ENCODE measurements around the gene ACTMAP.

Gene ACTMAP

GRCh38 chr19:40798683-40799557, 48.6 kb upstream of the ACTMAP start, which contains the start of gene EGLN2 (continued):
- TF ChIP-seq ZBTB11 (tag by site-specific recombination; conservative IDR thresholded peaks at IDR 0.05; ENCODE audit: low read depth) (no peak), ZNF292 (tag by site-specific recombination; IDR thresholded peaks at IDR 0.05; ENCODE audit: borderline replicate concordance, low read depth) (no peak), ZNF514 (tag by site-specific recombination; IDR thresholded peaks at IDR 0.05) (no peak), ZNF561 (tag by site-specific recombination; IDR thresholded peaks at IDR 0.05; ENCODE audit: borderline replicate concordance) (no peak)
- TF ChIP-seq, protein P1, sequence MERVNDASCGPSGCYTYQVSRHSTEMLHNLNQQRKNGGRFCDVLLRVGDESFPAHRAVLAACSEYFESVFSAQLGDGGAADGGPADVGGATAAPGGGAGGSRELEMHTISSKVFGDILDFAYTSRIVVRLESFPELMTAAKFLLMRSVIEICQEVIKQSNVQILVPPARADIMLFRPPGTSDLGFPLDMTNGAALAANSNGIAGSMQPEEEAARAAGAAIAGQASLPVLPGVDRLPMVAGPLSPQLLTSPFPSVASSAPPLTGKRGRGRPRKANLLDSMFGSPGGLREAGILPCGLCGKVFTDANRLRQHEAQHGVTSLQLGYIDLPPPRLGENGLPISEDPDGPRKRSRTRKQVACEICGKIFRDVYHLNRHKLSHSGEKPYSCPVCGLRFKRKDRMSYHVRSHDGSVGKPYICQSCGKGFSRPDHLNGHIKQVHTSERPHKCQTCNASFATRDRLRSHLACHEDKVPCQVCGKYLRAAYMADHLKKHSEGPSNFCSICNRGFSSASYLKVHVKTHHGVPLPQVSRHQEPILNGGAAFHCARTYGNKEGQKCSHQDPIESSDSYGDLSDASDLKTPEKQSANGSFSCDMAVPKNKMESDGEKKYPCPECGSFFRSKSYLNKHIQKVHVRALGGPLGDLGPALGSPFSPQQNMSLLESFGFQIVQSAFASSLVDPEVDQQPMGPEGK (tag by site-specific recombination; IDR thresholded peaks at IDR 0.05) = peak; percentile 100
- TF ChIP-seq, protein P2, sequence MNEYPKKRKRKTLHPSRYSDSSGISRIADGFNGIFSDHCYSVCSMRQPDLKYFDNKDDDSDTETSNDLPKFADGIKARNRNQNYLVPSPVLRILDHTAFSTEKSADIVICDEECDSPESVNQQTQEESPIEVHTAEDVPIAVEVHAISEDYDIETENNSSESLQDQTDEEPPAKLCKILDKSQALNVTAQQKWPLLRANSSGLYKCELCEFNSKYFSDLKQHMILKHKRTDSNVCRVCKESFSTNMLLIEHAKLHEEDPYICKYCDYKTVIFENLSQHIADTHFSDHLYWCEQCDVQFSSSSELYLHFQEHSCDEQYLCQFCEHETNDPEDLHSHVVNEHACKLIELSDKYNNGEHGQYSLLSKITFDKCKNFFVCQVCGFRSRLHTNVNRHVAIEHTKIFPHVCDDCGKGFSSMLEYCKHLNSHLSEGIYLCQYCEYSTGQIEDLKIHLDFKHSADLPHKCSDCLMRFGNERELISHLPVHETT (tag by site-specific recombination; IDR thresholded peaks at IDR 0.05) = no peak

DNA sequence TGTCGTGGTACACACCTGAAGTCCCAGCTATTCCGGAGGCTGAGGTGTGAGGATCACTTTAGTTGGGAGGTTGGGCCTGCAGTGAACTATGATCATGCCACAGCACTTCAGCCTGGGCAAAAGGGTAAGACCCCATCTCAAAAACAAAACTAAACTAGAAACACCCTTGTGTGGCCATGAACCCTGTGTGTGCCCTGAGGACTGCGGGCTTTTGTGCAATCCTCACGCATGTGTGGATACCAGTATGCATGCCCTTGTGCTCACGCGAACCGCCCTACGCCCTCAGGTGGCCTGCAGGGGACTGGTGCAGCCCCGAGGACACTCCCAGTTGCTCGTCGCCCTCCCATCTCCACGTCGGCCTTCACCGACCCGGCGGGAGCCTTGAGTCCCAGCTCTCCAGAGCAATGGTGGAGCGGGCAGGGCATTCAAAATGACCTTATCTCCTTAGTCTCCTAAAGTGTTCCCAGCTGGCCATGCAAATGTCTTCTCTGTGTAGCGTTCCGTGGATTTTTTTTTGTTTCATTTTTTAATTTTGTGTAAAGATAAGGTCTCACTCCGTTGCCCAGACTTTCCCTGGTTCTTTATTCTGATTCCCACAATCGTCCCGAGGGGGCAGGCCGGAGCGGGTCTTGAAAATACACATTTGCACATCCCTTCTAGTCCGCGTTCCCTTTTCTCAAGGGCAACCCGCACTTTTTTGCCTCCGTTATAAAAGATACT, 47.8 kb upstream of the ACTMAP start:
- peak overlapping the region; percentile 77 for H3K27ac ChIP-seq (ENCODE audit: extremely low read depth, low read depth, low read length)
- ChIA-PET CTCF (interaction anchor here (0.7 to 5.0 kb wide), 17 partner anchors 9 to 351 kb away, joined by 3 to 43 read pairs (median 4); partner anchors contain the start of genes COQ8B, ITPKC and RAB4B), POLR2A (interaction anchor here (0.6 to 3.6 kb wide), 13 partner anchors 10 to 466 kb away, joined by 3 to 66 read pairs (median 3); partner anchors contain the start of genes ACTMAP, COQ8B, HNRNPUL1 and ITPKC)
- H3K9me3 ChIP-seq (ENCODE audit: control insufficient read depth, insufficient read depth, low read depth, low read length) = no peaks in the 10 kb centered on the region
- peaks cover 36% of the 10 kb centered on the region for H3K4me1 ChIP-seq (ENCODE audit: control insufficient read depth, insufficient read depth, low read length)
- H3K36me3 ChIP-seq (ENCODE audit: control insufficient read depth in 2 of 2, insufficient read depth in 1 of 2, low read length in 2 of 2) = peaks cover 27 to 40% of the 10 kb centered on the region in 2 experiments
- H3K4me3 ChIP-seq (ENCODE audit: low read depth, low read length) = peak overlapping the region; percentile 44
- TF ChIP-seq ZNF302 (tag by site-specific recombination; IDR thresholded peaks at IDR 0.05; ENCODE audit: low read depth) (no peak), REST (tag by site-specific recombination; IDR thresholded peaks at IDR 0.05) (no peak), ZNF529 (tag by site-specific recombination; IDR thresholded peaks at IDR 0.05; ENCODE audit: insufficient replicate concordance) (no peak), ZNF837 (tag by site-specific recombination; IDR thresholded peaks at IDR 0.05) (no peak), GLIS1 (tag by site-specific recombination; IDR thresholded peaks at IDR 0.05) (peak; percentile 36), ZNF561 (tag by site-specific recombination; IDR thresholded peaks at IDR 0.05; ENCODE audit: borderline replicate concordance) (no peak; the same call in 1 of the 2 replicates), YY2 (tag by site-specific recombination; IDR thresholded peaks at IDR 0.05) (peak; percentile 54), ZNF670 (tag by site-specific recombination; IDR thresholded peaks at IDR 0.05; ENCODE audit: low read depth) (no peak), ZNF202 (tag by site-specific recombination; IDR thresholded peaks at IDR 0.05; ENCODE audit: borderline replicate concordance) (no peak), TRIM28 (IDR thresholded peaks at IDR 0.05; ENCODE audit: borderline replicate concordance, low read length) (no peak), ZNF791 (tag by site-specific recombination; IDR thresholded peaks at IDR 0.05) (no peak), ZNF658 (tag by site-specific recombination; IDR thresholded peaks at IDR 0.05) (no peak), PRDM1 (tag by site-specific recombination; IDR thresholded peaks at IDR 0.05) (peak; percentile 88), SCRT2 (tag by site-specific recombination; IDR thresholded peaks at IDR 0.05) (no peak), ZNF521 (tag by site-specific recombination; IDR thresholded peaks at IDR 0.05) (no peak), ZNF366 (tag by site-specific recombination; conservative IDR thresholded peaks at IDR 0.05) (no peak), ZBTB48 (tag by site-specific recombination; IDR thresholded peaks at IDR 0.05) (peak; percentile 79), BCL11A (tag by site-specific recombination; IDR thresholded peaks at IDR 0.05; ENCODE audit: low read depth) (no peak)
